SK-N-SH treated with all-trans-retinoic acid at 6 μM for 48 hours (cell line): ENCODE data around the gene FOXRED2.

Experiments
- ARNTL ChIP-seq: fragments of 450-650 bp; formaldehyde crosslinking; IDR thresholded peaks from 2 replicates; pipeline ENCODE4 v1.5.0; 2020; ENCODE audit warnings: low read depth, mild to moderate bottlenecking, moderate library complexity, borderline replicate concordance
- BACH2 ChIP-seq: fragments of 250-450 bp; sonication (Bioruptor Pico); IDR thresholded peaks from 2 replicates; pipeline ENCODE4 v1.9.0; 2021; ENCODE audit warnings: mild to moderate bottlenecking, borderline replicate concordance
- CSDC2 ChIP-seq: fragments of 250-450 bp; sonication (Bioruptor Pico); IDR thresholded peaks from 2 replicates; pipeline ENCODE4 v1.5.0; 2020; ENCODE audit warnings: mild to moderate bottlenecking, moderate library complexity
- ISL1 ChIP-seq: fragments of 250-450 bp; sonication (Bioruptor Pico); IDR thresholded peaks from 2 replicates; pipeline ENCODE4 v2.1.2; 2022; ENCODE audit warnings: mild to moderate bottlenecking, moderate library complexity
- OSR1 ChIP-seq: fragments of 250-450 bp; sonication (Bioruptor Pico); IDR thresholded peaks from 2 replicates; pipeline ENCODE4 v1.8.0; 2022; ENCODE audit warnings: moderate library complexity, mild to moderate bottlenecking, inconsistent platforms
- RARB ChIP-seq: fragments of 250-450 bp; sonication (Bioruptor Pico); IDR thresholded peaks from 2 replicates; pipeline ENCODE4 v1.8.0; 2021; ENCODE audit warnings: mild to moderate bottlenecking, moderate library complexity
- ZFP30 ChIP-seq: fragments of 450-650 bp; formaldehyde crosslinking; IDR thresholded peaks from 2 replicates; pipeline ENCODE4 v1.5.0; 2022; ENCODE audit warnings: mild to moderate bottlenecking, moderate library complexity
- ZNF565 ChIP-seq: fragments of 450-650 bp; formaldehyde crosslinking; conservative IDR thresholded peaks from 2 replicates; pipeline ENCODE4 v1.5.0; 2020; ENCODE audit warnings: low read depth, mild to moderate bottlenecking, moderate library complexity
- TF ChIP-seq, protein P1 (sequence below): fragments of 250-450 bp; sonication (Bioruptor Pico); IDR thresholded peaks from 2 replicates; pipeline ENCODE4 v1.5.1; 2020; ENCODE audit warnings: low read depth, mild to moderate bottlenecking, moderate library complexity
- TF ChIP-seq, protein P2 (sequence below): fragments of 250-450 bp; sonication (Bioruptor Pico); IDR thresholded peaks from 2 replicates; pipeline ENCODE4 v1.8.0; 2021; ENCODE audit warnings: low read depth, mild to moderate bottlenecking, moderate library complexity, borderline replicate concordance
- TF ChIP-seq, protein P3 (sequence below): fragments of 250-450 bp; sonication (Bioruptor Pico); IDR thresholded peaks from 2 replicates; pipeline ENCODE4 v1.8.0; 2020; ENCODE audit warnings: mild to moderate bottlenecking, moderate library complexity, borderline replicate concordance
- TF ChIP-seq, protein P4 (sequence below): fragments of 250-450 bp; sonication (Bioruptor Pico); IDR thresholded peaks from 2 replicates; pipeline ENCODE4 v1.5.1; 2021; ENCODE audit warnings: mild to moderate bottlenecking, moderate library complexity

DNA sequence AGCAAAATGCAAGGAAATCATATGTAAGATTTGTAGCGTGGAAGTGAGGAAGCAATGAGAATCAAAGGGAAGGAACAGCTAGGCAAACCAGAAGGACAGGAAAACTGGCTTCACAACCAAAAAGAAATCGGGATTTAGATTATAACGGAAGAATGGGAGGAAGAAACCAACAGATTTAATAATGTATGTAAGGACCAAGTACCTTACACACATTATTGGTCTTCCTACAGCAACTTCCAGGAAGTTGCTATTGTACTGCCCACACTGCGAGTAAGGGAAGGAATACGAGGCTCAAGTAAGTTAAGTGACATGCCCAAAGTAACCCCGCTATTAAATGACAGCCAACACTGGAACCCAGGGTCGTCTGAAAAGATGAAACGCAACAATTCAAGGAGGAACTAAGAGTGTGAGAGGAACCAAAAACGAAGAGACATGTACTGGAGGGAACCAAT is 25.9 kb downstream of the FOXRED2 start:
- TF ChIP-seq ZNF565 (CRISPR knock-in tag) (no peak), ZFP30 (CRISPR knock-in tag) (no peak), CSDC2 (CRISPR knock-in tag) (no peak), BACH2 (CRISPR knock-in tag) (no peak), ISL1 (CRISPR knock-in tag) (no peak), OSR1 (CRISPR knock-in tag) (no peak), RARB (no peak), ARNTL (CRISPR knock-in tag) (no peak)
- TF ChIP-seq, protein P1, sequence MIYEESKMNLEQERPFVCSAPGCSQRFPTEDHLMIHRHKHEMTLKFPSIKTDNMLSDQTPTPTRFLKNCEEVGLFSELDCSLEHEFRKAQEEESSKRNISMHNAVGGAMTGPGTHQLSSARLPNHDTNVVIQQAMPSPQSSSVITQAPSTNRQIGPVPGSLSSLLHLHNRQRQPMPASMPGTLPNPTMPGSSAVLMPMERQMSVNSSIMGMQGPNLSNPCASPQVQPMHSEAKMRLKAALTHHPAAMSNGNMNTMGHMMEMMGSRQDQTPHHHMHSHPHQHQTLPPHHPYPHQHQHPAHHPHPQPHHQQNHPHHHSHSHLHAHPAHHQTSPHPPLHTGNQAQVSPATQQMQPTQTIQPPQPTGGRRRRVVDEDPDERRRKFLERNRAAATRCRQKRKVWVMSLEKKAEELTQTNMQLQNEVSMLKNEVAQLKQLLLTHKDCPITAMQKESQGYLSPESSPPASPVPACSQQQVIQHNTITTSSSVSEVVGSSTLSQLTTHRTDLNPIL, result no peak
- TF ChIP-seq, protein P2, sequence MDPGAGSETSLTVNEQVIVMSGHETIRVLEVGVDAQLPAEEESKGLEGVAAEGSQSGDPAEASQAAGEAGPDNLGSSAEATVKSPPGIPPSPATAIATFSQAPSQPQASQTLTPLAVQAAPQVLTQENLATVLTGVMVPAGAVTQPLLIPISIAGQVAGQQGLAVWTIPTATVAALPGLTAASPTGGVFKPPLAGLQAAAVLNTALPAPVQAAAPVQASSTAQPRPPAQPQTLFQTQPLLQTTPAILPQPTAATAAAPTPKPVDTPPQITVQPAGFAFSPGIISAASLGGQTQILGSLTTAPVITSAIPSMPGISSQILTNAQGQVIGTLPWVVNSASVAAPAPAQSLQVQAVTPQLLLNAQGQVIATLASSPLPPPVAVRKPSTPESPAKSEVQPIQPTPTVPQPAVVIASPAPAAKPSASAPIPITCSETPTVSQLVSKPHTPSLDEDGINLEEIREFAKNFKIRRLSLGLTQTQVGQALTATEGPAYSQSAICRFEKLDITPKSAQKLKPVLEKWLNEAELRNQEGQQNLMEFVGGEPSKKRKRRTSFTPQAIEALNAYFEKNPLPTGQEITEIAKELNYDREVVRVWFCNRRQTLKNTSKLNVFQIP (CRISPR knock-in tag), result no peak
- TF ChIP-seq, protein P3, sequence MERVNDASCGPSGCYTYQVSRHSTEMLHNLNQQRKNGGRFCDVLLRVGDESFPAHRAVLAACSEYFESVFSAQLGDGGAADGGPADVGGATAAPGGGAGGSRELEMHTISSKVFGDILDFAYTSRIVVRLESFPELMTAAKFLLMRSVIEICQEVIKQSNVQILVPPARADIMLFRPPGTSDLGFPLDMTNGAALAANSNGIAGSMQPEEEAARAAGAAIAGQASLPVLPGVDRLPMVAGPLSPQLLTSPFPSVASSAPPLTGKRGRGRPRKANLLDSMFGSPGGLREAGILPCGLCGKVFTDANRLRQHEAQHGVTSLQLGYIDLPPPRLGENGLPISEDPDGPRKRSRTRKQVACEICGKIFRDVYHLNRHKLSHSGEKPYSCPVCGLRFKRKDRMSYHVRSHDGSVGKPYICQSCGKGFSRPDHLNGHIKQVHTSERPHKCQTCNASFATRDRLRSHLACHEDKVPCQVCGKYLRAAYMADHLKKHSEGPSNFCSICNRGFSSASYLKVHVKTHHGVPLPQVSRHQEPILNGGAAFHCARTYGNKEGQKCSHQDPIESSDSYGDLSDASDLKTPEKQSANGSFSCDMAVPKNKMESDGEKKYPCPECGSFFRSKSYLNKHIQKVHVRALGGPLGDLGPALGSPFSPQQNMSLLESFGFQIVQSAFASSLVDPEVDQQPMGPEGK, result no peak
- TF ChIP-seq, protein P4, sequence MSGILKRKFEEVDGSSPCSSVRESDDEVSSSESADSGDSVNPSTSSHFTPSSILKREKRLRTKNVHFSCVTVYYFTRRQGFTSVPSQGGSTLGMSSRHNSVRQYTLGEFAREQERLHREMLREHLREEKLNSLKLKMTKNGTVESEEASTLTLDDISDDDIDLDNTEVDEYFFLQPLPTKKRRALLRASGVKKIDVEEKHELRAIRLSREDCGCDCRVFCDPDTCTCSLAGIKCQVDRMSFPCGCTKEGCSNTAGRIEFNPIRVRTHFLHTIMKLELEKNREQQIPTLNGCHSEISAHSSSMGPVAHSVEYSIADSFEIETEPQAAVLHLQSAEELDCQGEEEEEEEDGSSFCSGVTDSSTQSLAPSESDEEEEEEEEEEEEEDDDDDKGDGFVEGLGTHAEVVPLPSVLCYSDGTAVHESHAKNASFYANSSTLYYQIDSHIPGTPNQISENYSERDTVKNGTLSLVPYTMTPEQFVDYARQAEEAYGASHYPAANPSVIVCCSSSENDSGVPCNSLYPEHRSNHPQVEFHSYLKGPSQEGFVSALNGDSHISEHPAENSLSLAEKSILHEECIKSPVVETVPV, result no peak
